Measurements from ENCODE around the gene ADARB2.
"Not testable (repeated sequence)": the region's sequence is repeated elsewhere in the genome, so short reads cannot be mapped to it uniquely, and the experiment has no call there.

Gene ADARB2

DNA sequence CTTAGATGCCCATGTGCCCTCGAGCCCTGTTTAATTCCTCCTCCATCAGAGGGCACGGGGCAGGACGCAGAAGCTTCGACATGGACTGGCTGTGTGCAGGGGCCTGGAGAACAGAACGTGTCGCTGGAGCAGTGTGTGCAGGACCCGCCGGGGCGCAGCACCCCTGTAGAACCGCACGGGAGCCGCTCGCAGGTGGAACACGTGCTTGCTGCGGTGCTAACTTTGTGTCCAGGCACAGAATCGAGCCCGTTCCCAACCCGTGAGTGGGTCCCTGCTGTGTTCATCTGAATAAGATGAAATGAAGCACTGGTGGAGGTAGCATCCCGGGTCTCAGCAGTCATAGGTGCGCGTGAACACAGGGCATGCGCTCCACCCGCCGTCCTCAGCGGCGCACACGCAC, 564.2 kb downstream of the ADARB2 start:
- no peak for DNase-seq

DNA sequence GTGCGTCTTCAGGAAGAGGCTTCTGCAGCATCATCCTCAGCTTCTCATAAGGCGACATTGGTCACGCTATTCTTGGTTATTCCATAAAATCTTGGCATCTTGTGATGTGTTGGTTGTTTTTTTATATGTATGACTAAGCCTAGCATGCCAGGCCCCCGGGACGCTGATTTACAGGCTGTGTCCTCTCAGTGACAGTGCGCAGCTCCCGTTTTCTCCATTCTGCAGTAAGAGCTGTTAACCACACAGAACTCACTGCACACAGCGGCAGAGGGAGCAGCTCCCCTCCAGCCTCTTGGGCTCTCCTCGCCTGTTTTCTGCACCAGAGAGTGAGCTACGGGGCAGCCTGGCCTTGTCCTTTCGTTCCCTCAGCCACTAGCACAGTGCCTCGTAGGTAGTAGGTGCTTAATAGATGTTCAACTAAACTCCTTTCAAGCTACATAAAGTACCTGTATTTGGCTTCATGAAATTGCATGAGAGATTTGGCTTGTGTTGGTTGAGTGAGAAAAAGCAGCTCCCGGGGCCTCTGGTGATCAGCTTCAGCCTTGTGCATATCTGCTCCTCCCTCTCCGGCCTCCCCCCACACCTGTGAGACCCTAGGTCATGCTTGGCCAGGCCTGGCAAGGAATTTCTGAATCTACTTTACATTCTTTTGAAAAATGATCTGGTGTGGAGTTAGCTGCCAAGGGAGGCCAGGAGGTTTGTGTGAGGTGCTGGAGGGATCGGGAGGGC, 564.9 kb downstream of the ADARB2 start:
- DNase-seq: no peak

DNA sequence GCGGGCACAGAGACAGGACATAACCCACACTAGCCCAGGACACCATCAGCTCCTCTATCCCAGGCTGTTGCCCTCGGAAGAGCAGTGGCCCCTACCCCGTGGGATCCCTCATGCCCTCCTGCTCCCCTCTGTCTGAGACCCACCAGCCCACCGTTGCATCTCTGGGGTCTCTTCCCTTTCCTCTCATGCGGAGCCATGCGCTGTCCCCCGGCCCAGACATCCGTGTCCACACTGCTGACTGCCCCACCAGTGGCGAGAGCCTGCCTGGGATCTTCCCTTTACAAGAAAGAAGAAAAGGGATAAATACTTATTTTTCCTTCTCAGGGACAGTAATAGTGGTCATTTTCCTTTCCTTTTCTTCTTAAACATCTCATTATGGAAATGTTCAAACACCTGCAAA, 565.7 kb downstream of the ADARB2 start:
- DNase-seq: no peak

DNA sequence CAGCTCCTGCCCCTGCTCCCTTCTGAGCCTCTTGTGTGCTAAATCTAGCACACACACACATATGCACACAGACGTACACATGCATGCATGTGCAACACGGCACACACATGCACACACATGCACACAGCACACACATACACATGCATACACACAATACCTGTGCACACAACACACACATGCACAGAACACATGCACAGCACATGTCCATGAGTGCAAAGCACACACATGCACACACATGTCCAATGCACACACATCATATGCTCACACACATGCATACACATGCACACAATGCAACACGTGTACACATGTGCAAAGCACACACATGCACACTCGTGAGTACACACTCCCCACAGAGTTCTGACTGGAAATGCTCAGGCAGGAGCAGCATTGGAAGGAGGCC, 566.1 kb downstream of the ADARB2 start:
- DNase-seq: no peak

DNA sequence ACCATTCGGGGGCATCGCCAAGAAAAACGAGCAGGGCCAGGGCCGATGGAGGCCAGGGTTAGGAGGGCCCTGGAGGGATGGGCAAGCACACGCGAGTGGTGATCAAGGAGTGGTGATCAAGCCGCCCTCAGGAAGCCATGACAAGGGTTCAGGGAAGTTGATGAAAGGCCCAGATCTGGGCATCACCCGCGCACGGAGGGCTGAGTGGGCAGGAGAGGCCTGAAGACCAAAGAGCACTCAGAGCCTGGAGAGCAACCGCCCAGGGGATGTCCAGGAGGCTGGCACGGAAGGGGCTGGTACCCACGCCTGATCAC, 566.5 kb downstream of the ADARB2 start:
- no peak for DNase-seq

DNA sequence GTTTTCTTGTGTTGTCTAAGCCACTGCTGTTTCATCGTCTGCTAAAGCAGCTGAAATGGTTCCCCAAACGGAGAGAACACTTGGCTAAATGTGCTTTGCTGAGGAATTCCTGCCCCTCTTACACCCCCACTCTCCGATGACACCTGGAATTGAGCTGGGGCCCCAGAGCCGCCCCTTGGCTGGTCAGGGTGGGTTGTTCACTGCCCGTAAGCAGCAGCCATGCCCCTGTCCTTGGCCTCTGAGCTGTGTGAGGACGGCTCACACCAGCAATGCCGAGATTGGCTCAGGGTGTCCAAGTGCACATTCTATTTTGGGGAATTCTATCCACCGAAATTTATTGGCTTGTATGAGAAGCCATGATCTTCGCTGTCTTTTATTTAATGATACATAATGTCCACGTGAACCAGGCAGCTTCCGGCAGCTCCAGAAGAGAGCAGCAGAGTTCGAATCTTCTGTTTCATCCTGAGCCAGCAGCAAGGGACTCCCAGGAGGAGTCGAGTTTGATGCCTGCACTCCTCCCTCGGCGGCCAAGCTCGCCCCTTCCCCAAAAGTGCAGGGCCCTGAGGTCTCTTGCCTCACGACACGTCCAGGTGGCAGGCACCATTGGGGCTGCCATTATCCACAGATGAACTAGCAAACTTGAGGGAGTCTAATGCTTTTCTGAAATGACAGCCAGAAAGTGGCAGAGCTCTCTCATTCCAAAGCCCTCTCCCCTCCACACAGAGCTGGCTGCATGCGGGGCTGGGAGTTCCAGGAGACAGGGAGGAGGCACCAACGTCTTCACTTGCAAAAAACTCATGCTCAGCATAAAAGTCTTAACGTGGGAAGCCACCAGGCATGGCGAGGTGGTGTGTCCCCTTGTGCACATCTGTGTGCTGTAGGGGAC, 567.1 kb downstream of the ADARB2 start:
- no peak for DNase-seq

DNA sequence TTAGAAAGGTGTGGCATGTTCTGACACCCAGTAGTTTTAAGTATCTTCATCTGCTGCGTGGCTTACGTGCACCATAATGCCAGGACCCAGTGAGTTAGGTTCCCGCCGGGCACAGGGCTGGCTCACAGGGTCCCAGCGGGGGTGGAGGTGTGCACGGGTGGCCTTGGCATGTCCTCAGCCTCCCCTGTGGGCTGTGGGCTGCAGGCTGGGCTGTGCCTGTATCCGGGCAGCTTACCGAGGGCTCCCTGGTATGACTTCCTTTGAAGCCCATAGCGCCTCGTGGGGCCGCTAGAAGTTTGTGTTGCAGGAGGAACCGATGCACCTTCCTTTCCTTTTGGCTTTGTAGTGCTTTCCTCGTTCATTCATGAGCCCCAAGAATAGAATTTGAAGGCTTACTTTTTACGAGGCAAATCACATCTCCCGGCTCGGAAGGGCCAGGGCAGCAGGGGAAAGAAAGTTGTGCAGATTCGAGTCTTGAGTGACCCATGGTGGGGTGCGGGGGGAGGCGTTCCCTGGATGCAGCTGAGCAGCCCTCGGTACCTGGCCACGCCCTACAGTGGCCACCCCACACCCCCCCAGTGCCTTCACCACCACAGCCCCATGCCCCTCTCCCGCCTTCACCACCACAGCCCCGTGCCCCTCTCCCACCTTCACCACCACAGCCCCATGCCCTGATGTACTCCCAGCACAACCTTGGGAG, 568.0 kb downstream of the ADARB2 start:
- no peak for DNase-seq

DNA sequence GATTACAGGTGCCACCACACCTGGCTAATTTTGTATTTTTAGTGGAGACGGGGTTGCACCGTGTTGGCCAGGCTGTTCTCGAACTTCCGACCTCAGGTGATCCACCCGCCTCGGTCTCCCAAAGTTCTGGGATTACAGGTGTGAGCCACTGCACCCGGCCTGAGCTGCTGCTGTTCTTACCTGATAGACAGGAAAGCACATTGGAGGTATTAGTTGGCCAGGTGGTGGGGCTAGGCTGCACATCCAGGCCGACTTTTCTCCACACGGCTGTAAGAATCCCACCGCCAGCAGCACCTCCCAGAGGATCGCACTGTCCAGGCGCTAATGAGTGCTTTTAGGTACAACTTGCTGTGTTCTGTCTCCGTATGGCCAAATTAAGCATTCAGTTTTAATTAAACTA, 568.6 kb downstream of the ADARB2 start:
- DNase-seq: no peak

DNA sequence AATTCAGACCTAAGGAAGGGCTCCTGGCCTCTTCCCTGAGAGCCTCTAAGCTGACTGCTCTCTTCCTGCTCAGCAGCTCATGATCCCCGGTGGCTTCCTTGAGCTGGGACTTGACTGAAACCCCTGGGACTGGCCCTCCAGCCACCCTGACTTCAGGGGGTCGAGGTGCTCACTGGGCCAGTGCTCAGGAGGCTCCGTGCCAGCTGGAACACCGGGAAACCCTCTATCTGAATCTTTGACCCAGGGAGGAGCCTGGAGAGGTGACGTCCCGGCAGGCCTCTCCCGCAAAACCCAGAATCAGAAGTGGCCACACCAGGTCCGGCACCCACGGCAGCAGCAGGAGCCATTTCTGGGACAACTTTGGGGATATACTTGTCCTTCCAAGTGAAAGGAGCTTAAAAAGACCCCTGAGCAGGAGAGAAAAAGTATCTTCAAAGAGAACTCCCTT, 570.5 kb downstream of the ADARB2 start:
- no peak for DNase-seq

DNA sequence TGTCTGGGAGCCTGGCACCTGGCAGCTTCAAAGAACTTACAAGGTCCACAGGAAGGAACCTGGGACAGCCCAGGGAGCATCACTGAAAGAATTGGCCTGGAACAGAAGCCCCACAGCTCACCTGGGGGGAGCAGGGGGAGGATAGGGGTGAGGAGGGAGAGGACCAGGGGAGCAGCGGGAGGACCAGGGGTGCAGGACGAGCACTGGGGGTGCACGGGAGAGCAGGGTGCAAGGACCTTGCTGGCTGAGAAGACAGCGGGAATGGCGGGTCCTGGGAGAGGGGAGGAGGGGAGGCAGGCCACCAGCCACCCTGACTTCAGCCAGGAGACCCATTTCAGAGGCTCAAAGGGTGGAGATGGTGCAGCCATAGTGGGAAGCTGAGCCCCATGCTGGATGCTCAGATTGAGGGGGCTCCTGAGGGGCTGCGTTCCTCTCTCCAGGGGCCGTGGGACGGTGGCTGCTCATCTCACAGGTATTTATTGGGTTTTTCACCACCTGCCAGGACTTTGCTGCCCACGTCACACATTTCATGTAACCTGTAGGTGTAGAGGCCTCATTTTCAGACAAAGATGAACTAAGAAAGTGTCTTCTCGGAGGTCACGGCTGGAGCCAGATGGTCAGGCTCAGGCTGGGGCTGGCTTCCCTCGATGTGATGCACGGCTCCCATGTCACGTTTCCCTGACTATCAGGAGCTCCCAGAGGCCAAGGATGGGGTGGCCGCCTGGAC, 571.1 kb downstream of the ADARB2 start:
- DNase-seq: no peak

DNA sequence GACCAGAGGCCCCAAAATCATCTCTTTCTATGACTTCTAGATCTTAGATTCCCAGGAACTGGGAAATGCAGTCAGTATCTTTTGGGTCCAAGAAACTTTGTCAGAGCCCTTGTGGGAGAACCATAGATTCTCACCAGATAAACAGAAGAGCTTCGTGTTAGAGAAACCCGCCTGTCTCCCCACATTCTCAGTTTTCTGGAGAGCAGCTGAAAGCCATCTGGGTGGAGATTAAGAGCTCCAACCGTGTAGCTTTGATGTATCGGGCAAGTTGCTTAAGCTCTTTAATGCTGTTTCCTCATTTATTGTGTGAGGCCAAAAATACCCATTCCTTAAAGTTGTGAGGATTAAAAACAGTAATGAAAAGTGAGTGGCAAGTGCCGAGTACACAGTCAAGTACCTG, 573.5 kb downstream of the ADARB2 start:
- no peak for DNase-seq

DNA sequence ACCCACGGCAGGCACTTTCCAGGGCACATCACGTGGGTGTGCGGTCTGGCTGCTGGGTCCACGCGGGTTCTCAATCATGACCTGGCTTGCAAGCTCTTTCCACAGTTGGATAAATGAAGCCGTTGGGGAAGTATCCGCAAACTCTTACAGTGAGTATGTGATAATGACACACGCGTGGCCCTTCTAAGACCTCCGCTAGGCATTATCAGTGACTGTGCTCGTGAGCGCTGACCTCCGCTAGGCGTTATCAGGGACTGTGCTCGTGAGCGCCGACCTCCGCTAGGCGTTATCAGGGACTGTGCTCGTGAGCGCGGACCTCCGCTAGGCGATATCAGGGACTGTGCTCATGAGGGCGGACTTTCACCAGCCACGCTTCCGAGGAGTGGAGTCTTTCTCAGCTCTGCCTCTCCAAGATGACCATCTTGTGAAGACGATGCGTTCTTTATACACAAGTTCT, 574.1 kb downstream of the ADARB2 start:
- DNase-seq: no peak

DNA sequence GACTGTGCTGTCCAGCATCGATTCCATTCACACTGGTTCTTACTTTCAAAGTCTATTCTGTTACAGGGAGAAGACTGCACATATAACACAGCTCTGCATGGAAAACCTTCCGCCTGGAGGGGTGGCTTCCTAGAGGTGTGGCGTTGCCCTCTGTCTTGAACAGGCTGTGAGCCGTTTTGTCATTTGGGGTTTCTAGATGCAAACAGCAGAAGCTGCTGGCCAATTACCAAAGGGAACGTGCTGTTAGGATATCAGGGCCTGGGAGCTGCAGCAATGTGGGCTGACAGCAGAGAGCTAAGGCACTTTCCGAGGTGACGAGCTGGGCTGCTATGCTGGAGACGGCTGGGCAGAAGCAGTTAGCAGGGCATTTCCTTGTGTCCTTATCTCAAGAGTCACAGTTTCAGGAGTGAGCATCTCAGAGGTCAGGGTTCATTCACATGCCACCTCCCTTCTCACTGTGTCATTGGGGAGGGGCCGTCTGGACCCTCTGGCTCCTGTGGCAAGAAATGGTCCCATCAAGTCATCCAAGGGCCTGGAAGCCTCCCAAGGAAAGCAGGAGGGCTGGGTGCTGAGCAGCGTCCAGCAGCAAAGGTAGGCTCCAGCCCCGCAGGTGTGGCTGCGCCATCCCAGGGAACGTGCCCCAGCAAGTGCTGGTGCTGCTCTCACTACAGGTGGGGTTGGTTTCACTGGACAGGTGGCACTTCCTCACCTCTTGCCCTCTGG, 574.7 kb downstream of the ADARB2 start:
- DNase-seq: no peak

DNA sequence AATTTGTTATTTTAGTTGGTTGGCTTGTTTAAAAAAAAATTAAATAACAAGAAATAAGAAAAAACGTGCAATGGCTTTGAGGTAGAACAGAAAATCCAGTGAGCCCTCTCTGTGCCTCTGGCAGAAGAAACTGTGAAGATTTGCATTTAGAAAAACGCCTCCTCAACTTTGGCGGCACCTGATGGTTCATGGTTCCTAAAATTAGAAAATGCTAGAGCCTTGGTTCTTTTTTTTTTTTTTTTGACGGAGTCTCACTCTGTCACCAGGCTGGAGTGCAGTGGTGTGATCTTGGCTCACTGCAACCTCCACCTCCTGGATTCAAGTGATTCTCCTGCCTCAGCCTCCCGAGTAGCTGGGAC, 576.0 kb downstream of the ADARB2 start:
- DNase-seq: not testable (repeated sequence)

DNA sequence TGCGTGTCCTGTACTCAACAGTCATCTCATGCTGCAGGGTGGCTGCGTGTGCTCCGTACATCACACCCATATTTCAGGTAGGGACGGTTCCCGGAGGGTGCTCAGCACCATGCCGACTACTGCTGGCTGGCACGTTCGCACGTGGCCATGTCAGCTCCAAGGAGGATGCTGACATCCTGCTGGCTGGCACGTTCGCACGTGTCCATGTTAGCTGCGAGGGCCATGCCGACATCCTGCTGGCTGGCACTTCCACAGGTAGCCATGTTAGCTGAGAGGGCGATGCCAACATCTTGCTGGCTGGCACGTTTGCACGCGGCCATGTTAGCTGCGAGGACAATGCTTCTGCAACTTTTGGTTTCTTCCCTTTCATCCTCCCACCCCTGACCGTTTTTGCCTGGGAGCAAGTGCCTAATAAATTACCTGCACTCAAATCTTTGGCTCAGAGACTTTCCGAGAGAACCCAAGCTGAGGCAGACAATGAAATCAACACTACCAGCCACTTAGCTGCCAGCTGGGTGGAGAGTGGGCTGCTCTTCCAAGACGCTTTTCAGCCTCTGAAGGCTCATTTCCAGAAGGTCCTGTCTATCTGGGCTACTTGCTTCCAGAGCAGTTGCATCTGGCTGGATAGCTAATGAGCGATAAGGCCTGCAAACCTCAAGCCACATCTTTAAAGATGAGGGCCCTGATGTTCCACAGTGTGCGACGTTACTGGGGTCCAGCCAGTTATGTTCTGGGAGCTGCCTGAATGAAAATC, 576.6 kb downstream of the ADARB2 start:
- no peak for DNase-seq

DNA sequence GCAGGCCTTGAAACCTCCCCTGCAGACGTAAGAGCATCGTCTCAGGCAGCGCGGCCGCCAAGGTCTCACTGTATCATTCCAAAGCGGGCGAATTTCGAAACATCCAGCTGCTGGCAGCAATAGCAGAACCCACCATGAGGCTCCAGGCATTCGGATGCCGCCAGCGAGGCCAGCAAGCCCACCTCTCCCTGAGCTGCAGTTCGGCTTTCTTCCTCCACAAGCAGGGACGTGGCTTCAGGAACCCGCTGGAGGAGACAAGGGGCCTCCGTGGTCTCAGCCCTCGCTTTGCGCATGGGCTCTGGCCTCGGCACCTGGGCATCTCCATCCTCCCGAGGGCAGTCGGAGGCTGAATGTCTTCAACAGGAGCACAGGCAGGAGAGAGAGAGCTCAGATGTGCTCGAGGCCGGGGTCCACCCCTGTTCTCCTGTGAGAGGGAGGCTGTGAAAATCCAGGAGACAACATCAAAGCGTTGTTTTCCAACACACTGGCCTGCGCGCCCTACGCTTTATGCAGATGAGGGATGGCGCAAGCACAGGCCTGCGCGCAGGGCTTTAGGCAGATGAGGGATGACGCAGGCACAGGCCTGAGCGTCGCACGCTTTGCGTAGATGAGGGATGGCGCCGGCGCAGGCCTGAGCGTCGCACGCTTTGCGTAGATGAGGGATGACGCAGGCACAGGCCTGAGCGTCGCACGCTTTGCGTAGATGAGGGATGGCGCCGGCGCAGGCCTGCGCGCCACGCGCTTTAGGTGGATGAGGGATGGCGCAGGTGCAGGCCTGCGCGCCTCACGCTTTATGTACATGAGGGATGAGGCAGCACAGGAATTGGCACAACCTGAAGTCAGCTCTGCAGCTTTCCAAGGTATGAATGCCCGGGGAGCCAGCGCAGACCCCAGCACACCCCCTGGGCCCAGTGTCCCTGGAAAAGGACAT, 577.9 kb downstream of the ADARB2 start:
- no peak for DNase-seq

DNA sequence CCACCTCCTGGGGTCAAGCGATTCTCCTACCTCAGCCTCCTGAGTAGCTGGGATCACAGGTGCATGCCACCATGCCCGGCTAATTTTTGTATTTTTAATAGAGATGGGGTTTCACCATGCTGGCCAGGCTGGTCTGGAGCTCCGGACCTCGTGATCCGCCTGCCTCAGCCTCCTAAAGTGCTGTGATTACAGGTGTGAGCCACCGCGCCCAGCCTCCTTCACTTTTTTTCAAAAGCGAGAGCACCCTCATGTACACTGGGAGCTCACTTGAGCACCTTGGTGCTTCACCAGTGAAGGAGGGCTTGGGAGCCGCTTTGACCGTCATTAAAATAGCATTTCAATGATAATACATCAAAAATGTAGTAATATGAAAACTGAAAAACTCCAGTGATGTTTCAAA, 578.8 kb downstream of the ADARB2 start:
- DNase-seq: not testable (repeated sequence)

DNA sequence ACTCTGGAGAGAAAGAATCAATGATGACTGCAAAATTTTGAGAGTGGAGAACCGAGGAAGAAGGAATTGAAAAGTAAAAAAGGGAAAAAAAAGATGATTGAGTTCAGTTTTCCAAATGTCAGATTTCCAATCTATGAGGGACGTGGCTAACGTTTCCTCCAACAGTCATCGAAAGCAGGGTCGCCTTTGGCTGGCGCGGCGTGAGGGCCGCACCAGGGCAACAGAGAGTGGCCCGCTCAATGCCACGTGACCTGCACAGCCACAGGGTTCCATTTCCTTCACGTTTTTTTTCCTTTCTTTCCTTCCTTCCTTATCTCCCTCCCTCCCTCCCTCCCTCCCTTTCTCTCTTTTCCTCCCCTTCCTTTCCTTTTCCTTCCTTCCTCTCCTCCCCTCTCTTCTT, 579.3 kb downstream of the ADARB2 start:
- DNase-seq: no peak

DNA sequence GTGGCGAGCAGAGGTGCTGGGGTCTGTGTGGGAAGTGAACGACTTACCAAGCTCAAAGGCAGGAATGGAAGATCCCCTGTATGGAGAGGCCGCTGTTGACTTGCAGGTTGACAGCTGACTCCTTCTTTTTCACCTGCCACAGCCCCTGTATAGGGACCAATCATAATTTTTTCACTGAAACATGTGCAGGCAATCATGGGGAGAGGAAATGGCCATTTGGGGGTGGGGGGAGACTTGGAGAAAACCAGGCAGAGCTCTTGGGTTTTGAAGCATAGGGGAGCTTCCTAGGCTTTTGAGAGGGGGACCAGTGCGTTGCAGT, 579.8 kb downstream of the ADARB2 start:
- no peak for DNase-seq

DNA sequence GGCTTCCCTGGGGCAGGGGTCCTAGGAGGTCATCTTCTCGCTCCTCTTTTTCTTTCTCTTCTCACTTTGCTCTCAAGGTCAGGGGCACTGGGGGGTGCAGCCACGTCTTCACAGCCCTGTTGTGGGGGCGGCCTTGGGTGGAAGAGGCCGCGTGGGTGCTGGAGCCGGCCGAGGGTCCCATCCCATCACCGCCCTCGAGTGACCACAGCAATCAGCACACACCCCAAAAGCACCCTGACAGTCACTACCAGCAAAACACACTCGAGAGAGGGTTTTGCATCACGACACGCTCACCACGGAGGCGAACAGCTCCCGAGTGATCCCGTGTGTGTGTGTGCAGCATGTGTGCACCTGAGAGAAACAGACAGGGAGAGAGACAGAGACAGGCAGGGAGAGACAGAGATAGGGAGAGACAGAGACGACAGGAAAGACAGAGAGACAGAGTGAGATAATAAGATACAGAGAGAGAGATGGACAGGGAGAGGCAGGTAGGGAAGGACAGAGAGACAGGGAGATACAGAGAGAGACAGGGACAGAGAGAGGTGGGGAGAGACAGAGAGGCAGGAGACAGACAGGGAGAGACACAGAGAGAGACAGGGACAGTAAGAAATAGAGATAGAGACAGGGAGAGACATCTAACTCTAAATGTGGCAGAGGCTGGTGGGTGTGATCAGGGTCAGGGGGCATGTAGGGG, 580.3 kb downstream of the ADARB2 start:
- no peak for DNase-seq

Data from activated CD4-positive, alpha-beta T cell treated with anti-CD3 and anti-CD28 coated beads, Interleukin-2, amount 50 U/mL, for 48 hours (primary cell).